Thoracic aorta (tissue), 2 donors: ENCODE measurements around the gene TOM1L2. TPM values are rescaled to one million over a fixed set of nuclear protein-coding genes. Genes with fewer than 3 reads are reported as not detected.

ENCODE experiments used
- ATAC-seq: fragments of 150-250 bp; one replicate; pipeline ENCODE4 v1.8.0; 2017; ENCODE audit warnings: low read depth; ENCODE audit not compliant: insufficient number of reproducible peaks, low FRiP score
- DNase-seq: peaks from one replicate; pipeline ENCODE4 v3.0.0-alpha.2; 2020; ENCODE audit warnings: low spot score
- H3K27ac ChIP-seq, 2 donors: fragments of 200-600 bp; sonication (generic); 1 replicate in 1 of 2; 2 replicates in 1 of 2; pipeline ENCODE4 v1.5.1; 2016; ENCODE audit warnings: mild to moderate bottlenecking in 2 of 2, moderate library complexity in 2 of 2
- H3K27me3 ChIP-seq: fragments of 200-600 bp; sonication (generic); replicated peaks from 2 replicates; pipeline ENCODE4 v1.6.0; 2016; ENCODE audit warnings: mild to moderate bottlenecking; ENCODE audit not compliant: insufficient read depth
- H3K36me3 ChIP-seq: fragments of 200-600 bp; sonication (generic); one replicate; pipeline ENCODE4 v1.5.1; 2016
- H3K4me1 ChIP-seq, 2 donors: fragments of 200-600 bp; sonication (generic); 1 replicate in 1 of 2; 2 replicates in 1 of 2; pipeline versions ENCODE4 v1.5.1 to v1.6.0; 2016; ENCODE audit warnings: low read depth in 2 of 2, mild to moderate bottlenecking in 1 of 2; ENCODE audit not compliant: control insufficient read depth in 1 of 2
- H3K4me3 ChIP-seq: fragments of 200-600 bp; sonication (generic); 2 replicates; pipeline ENCODE4 v1.5.1; 2016; ENCODE audit warnings: mild to moderate bottlenecking
- H3K9me3 ChIP-seq: fragments of 200-600 bp; sonication (generic); 2 replicates; pipeline ENCODE4 v1.5.1; 2016
- total RNA-seq, 2 donors: library from RNA; depleted of rRNA; stranded (reverse); fragments of >200 nt; gene quantifications; one replicate each; pipeline versions ENCODE4 v1.1.0 to v1.2.3, GENCODE V29; 2016
- TF ChIP-seq, protein P1 (sequence below): fragments of 200-600 bp; sonication (generic); IDR thresholded peaks from one replicate; pipeline ENCODE4 v1.5.1; 2019; ENCODE audit warnings: antibody characterized with exemption

TOM1L2 gene
- total RNA-seq, 2 donors from 2014 or later = 63.4 to 185 TPM

- Histone ChIP-seq H3K36me3 (peaks cover 13% of the 10 kb centered on the region), H3K4me3 (no peak overlapping the region), H3K9me3 (no peaks in the 10 kb centered on the region), H3K27ac (no peak overlapping the region), H3K4me1 (peaks cover 0 to 24% of the 10 kb centered on the region in 2 donors), H3K27me3 (no peaks in the 10 kb centered on the region)
- no peak for ATAC-seq
- no peak for DNase-seq
- TF ChIP-seq, protein P1, sequence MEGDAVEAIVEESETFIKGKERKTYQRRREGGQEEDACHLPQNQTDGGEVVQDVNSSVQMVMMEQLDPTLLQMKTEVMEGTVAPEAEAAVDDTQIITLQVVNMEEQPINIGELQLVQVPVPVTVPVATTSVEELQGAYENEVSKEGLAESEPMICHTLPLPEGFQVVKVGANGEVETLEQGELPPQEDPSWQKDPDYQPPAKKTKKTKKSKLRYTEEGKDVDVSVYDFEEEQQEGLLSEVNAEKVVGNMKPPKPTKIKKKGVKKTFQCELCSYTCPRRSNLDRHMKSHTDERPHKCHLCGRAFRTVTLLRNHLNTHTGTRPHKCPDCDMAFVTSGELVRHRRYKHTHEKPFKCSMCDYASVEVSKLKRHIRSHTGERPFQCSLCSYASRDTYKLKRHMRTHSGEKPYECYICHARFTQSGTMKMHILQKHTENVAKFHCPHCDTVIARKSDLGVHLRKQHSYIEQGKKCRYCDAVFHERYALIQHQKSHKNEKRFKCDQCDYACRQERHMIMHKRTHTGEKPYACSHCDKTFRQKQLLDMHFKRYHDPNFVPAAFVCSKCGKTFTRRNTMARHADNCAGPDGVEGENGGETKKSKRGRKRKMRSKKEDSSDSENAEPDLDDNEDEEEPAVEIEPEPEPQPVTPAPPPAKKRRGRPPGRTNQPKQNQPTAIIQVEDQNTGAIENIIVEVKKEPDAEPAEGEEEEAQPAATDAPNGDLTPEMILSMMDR = no peak
Observed at GRCh38 chr17:17816240-17816814, 155.9 kb downstream of the TOM1L2 start.

- H3K27me3 ChIP-seq = no peaks in the 10 kb centered on the region
- no peak for DNase-seq
- peaks cover 0 to 21% of the 10 kb centered on the region in 2 donors for H3K4me1 ChIP-seq
- no peak for ATAC-seq
- H3K9me3 ChIP-seq = no peaks in the 10 kb centered on the region
- H3K36me3 ChIP-seq = peaks cover 13% of the 10 kb centered on the region
- TF ChIP-seq, protein P1 = no peak
- H3K27ac ChIP-seq = no peak overlapping the region
- H3K4me3 ChIP-seq = no peak overlapping the region
Observed at GRCh38 chr17:17815436-17816200, 156.6 kb downstream of the TOM1L2 start.

GRCh38 chr17:17815062-17815406 lies 157.2 kb downstream of the TOM1L2 start:
- TF ChIP-seq, protein P1 = no peak
- H3K36me3 ChIP-seq = peaks cover 13% of the 10 kb centered on the region
- H3K9me3 ChIP-seq = no peaks in the 10 kb centered on the region
- H3K27ac ChIP-seq = no peak overlapping the region
- H3K4me1 ChIP-seq = peaks cover 0 to 24% of the 10 kb centered on the region in 2 donors
- DNase-seq = no peak
- no peaks in the 10 kb centered on the region for H3K27me3 ChIP-seq
- ATAC-seq = no peak
- H3K4me3 ChIP-seq = no peak overlapping the region

DNA sequence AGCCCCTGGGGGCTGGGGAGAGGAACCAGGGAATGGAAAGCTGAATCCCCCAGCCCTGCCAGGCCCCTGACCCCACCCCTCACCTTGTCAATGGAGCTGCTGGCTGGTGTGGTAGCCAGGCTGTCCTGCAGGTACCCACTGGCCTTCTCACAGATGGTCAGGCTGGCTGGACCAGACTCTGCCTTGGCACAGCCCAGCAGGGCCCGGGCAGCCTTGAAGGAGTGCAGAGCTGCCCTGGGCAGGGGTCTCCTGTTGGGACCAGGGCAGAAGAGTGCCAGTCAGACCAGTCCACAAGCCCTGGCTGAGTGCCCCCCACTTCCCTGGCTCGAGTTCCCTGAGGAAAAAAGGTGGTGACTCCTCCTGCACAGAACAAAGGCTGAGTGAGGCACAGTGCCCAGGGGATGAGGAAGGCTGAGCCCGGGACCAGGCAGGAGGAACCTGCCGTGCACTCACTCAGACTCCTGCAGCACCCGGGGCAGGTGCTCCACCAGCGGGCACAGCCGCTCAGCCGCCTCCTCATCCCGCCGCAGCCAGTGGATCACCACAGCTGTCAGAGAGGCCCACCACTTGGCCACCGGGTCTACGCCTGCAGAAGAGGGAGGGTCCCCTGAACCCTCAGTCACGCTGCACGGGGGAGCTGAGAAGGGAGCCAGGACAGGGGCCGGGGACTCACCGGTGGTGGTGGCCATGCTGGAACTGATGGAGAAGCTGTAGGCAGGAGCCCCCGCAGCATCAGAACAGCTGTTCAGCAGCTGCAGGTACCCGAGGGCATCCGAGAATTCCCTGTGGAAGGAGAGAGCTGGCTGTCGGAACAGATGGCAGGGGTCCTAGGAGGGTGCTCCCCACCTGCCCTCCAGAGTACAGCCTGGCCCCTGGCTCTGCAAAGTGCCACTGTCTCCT lies 157.8 kb downstream of the TOM1L2 start:
- Histone ChIP-seq H3K27ac (no peak overlapping the region), H3K27me3 (no peaks in the 10 kb centered on the region), H3K4me3 (no peak overlapping the region), H3K36me3 (peaks cover 13% of the 10 kb centered on the region), H3K4me1 (peaks cover 0 to 25% of the 10 kb centered on the region in 2 donors), H3K9me3 (no peaks in the 10 kb centered on the region)
- DNase-seq = no peak
- ATAC-seq = no peak
- TF ChIP-seq, protein P1 = no peak

DNA sequence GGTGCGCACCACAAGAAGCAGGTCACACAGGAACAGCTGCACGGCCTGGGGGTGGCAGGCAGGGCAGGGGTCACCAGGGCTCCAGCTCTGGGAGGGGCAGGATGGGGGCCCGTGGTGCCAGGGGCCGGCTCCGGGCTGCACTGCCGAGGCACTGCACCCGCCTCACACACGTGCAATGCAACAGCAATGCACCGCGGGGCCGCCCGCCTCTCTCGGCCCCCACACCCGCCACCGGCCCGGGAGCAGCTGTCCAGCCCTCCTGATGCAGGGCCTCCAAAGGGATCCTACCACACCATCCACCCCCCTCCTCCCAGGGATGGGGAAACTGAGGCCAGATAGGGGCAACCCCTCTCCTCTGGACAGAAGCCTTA lies 158.5 kb downstream of the TOM1L2 start:
- Histone ChIP-seq H3K4me3 (no peak overlapping the region), H3K27me3 (no peaks in the 10 kb centered on the region), H3K27ac (no peak overlapping the region), H3K9me3 (no peaks in the 10 kb centered on the region), H3K4me1 (peaks cover 0 to 25% of the 10 kb centered on the region in 2 donors), H3K36me3 (peaks cover 13% of the 10 kb centered on the region)
- TF ChIP-seq, protein P1 = no peak
- DNase-seq (no peak), ATAC-seq (no peak)
